Nephron (organoid): ENCODE measurements around the gene SRGN.

Experiments used
- H3K27ac Mint-ChIP-seq, 3 experiments: 2 replicates each; pipeline ENCODE4 v1.8.0; 2020; ENCODE audit warnings: mixed read lengths in 3 of 3, mild to moderate bottlenecking in 2 of 3, moderate library complexity in 1 of 3
- H3K27me3 Mint-ChIP-seq: 2 replicates; pipeline ENCODE4 v1.8.0; 2021; ENCODE audit warnings: low read depth, mild to moderate bottlenecking, moderate library complexity, mixed read lengths
- H3K36me3 Mint-ChIP-seq: 2 replicates; pipeline ENCODE4 v1.8.0; 2020; ENCODE audit warnings: low read depth, mixed read lengths
- H3K4me1 Mint-ChIP-seq: 2 replicates; pipeline ENCODE4 v1.8.0; 2020; ENCODE audit warnings: mixed read lengths
- H3K4me3 Mint-ChIP-seq, 3 experiments: 2 replicates each; pipeline ENCODE4 v1.8.0; 2020; ENCODE audit warnings: mild to moderate bottlenecking in 3 of 3, mixed read lengths in 3 of 3, moderate library complexity in 2 of 3
- H3K9me3 Mint-ChIP-seq: 2 replicates; pipeline ENCODE4 v1.8.0; 2020; ENCODE audit warnings: mixed read lengths
- TF ChIP-seq, protein P1 (sequence below), 3 experiments: fragments of 200-600 bp; sonication (generic); IDR thresholded peaks; one replicate each; pipeline ENCODE4 v1.5.0; 2021; ENCODE audit warnings: antibody characterized with exemption in 3 of 3; ENCODE audit not compliant: unreplicated experiment in 3 of 3

The SRGN gene

GRCh38 chr10:69078311-69078710, 9.6 kb upstream of the SRGN start:
- H3K9me3 Mint-ChIP-seq = no peaks in the 10 kb centered on the region
- H3K4me1 Mint-ChIP-seq = peaks cover under 1% of the 10 kb centered on the region
- no peak overlapping the region for H3K27ac Mint-ChIP-seq
- H3K4me3 Mint-ChIP-seq = no peak overlapping the region
- TF ChIP-seq, protein P1, sequence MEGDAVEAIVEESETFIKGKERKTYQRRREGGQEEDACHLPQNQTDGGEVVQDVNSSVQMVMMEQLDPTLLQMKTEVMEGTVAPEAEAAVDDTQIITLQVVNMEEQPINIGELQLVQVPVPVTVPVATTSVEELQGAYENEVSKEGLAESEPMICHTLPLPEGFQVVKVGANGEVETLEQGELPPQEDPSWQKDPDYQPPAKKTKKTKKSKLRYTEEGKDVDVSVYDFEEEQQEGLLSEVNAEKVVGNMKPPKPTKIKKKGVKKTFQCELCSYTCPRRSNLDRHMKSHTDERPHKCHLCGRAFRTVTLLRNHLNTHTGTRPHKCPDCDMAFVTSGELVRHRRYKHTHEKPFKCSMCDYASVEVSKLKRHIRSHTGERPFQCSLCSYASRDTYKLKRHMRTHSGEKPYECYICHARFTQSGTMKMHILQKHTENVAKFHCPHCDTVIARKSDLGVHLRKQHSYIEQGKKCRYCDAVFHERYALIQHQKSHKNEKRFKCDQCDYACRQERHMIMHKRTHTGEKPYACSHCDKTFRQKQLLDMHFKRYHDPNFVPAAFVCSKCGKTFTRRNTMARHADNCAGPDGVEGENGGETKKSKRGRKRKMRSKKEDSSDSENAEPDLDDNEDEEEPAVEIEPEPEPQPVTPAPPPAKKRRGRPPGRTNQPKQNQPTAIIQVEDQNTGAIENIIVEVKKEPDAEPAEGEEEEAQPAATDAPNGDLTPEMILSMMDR (IDR thresholded peaks at IDR 0.05; ENCODE audit: unreplicated experiment in 3 of 3) = no peak
- H3K36me3 Mint-ChIP-seq = no peaks in the 10 kb centered on the region
- peaks cover 2% of the 10 kb centered on the region for H3K27me3 Mint-ChIP-seq

DNA sequence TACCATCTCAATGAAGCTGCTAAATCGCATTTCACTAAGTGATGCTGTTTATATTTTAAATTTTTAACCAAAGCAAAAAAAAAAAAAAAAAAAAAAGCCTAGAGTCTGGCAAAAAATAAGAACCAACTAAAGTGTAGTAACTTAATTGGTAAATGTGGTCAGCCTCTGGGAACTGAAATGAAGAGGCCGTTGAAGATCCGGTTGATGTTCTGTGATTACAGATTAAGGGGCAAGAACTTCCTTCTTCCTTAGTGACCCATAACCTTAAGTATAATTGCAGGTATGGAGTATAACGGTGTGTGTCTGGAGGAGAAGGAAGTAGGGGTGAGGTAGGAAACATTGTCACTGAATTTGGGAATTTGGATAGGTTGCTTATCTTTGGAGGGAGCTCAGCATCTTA, 7.7 kb upstream of the SRGN start:
- Mint-ChIP-seq H3K36me3 (no peaks in the 10 kb centered on the region), H3K4me1 (peaks cover 2% of the 10 kb centered on the region), H3K27ac (no peak overlapping the region), H3K4me3 (no peak overlapping the region), H3K27me3 (no peaks in the 10 kb centered on the region), H3K9me3 (no peaks in the 10 kb centered on the region)
- TF ChIP-seq, protein P1 (IDR thresholded peaks at IDR 0.05; ENCODE audit: unreplicated experiment in 3 of 3) = no peak

GRCh38 chr10:69086001-69086509, 1.8 kb upstream of the SRGN start:
- H3K27me3 Mint-ChIP-seq = no peaks in the 10 kb centered on the region
- H3K36me3 Mint-ChIP-seq = no peaks in the 10 kb centered on the region
- H3K9me3 Mint-ChIP-seq = no peaks in the 10 kb centered on the region
- no peak overlapping the region for H3K4me3 Mint-ChIP-seq
- TF ChIP-seq, protein P1 (IDR thresholded peaks at IDR 0.05; ENCODE audit: unreplicated experiment in 3 of 3) = no peak
- peak overlapping the region in 1 of 3 experiments; percentile 29 for H3K27ac Mint-ChIP-seq
- peaks cover 12% of the 10 kb centered on the region for H3K4me1 Mint-ChIP-seq

DNA sequence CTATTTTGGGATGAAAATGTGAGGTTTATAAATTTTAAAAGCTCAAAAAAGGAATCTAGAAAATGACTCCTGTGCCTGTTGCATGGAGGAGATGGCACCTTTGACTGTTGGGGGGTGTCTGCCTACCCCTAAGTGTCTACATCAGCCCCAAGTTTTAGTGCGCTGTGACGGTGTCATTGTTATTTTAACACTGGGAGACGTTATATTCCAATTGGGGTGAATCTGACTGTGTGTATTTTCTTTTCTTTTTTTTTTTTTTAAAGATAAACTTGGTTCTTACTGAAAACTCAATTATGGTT, 517 bp downstream of the SRGN start:
- H3K4me3 Mint-ChIP-seq = no peak overlapping the region
- no peaks in the 10 kb centered on the region for H3K9me3 Mint-ChIP-seq
- TF ChIP-seq, protein P1 (IDR thresholded peaks at IDR 0.05; ENCODE audit: unreplicated experiment in 3 of 3) = no peak
- no peaks in the 10 kb centered on the region for H3K36me3 Mint-ChIP-seq
- H3K4me1 Mint-ChIP-seq = peaks cover 12% of the 10 kb centered on the region
- no peaks in the 10 kb centered on the region for H3K27me3 Mint-ChIP-seq
- H3K27ac Mint-ChIP-seq = no peak overlapping the region

DNA sequence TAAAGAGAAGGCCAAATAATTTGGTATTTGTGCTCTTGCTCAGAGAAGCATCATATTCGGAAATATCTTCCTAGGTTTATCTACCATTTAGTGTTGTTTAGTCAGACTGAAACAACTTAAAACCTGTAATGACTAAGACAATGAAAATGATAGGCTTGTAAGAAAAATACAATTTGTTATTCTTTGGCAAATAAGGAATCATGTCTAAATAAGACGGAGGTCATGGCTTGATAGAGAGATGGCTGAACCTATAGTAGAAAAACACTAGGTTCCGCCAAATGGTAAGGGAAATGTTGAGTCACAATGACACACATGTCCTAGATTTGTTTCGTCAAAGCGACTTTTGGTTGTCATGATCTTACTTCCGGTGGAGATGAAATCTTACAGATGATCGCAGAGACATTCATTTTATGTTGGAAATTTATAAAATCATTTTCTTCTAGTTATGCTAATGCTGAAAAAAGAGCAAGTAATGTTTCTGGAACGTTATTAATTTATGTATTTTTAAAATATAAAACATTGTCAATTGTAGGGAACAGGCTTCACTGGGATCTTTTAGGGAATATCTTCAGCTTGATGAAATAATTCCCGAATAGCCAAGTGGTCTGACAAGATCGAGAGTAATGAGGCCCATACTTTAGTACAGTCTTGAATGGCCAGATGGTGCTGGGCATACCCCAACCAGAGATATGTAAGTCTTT, 1.0 kb downstream of the SRGN start:
- Mint-ChIP-seq H3K27ac (no peak overlapping the region), H3K27me3 (no peaks in the 10 kb centered on the region), H3K9me3 (no peaks in the 10 kb centered on the region), H3K36me3 (no peaks in the 10 kb centered on the region), H3K4me1 (peaks cover 12% of the 10 kb centered on the region), H3K4me3 (no peak overlapping the region)
- TF ChIP-seq, protein P1 (IDR thresholded peaks at IDR 0.05; ENCODE audit: unreplicated experiment in 3 of 3) = no peak
